Effector CD8-positive, alpha-beta T cell (primary cell): ENCODE data around the gene KRT3.
"Not testable (repeated sequence)": the region's sequence is repeated elsewhere in the genome, so short reads cannot be mapped to it uniquely, and the experiment has no call there.

Experiments used
- DNase-seq: peaks from one replicate; lab custom pipeline; 2025; lab: John Stamatoyannopoulos, UW

Gene KRT3

DNA sequence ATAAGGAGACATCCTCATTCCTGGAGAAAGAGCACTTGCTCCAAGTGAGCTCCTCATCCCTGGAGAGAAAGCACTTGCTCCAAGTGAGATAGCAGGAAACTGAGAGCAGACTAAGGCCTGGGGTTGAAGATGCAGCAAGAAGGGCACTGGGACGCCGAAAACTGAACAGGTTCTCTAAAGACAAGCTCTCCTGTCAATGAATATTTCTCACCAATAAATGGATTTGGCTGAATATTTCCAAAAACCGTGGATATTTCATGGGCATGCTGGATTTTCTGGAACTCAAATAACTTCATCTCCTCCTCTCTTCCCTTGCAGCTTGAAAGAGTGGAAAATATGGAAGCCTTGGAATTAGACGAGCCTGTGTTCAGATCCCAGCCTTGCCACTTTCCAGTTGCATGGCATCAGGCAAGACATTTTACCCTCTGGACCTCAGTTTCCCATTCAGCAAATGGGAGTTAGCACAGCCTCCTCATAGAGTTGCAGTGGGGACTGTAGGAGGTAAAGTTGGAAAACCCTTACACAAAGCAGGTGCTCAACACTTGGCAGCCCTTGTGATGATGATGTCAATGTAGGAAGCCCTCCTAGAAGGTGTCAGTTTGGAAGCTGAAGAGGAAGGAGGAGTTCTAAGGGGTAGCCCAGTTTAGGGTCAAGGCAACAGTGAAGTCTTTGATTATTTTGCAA is 14.4 kb downstream of the KRT3 start:
- no peak for DNase-seq

GRCh38 chr12:52779914-52780313 is 16.0 kb downstream of the KRT3 start:
- no peak for DNase-seq

GRCh38 chr12:52778833-52779232 is 17.1 kb downstream of the KRT3 start:
- no peak for DNase-seq

- no peak for DNase-seq
These were observed 18.4 kb downstream of the KRT3 start for GRCh38 chr12:52777566-52777965.

DNA sequence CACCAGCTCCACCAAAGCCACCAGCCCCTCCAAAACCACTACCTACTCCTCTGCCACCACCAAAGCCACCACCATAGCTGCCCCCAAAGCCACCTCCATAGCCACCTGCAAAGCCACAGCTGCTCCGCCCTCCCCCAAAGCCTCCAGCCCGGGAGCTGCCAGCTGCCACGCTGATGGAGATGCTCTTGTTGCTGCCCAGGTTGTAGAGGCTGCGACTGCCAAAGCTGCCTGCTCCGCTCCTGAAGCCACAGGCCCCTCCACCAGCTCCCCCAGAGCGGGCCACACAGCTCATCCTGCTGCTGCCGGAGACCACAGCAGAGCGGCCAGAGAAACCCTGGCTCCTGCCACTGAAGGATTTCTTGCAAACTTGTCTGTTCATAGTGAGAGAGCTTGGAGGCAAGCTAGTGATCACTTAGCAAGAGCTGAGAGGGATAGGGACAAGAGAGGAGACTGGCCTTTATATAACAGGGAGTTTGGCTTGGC is 19.0 kb downstream of the KRT3 start, which contains the start of gene KRT76:
TSS of gene KRT76 (minus strand) at position 433 of the 483 bp plus-strand sequence. CDS start at position 379, 54 bp downstream.
- DNase-seq, result no peak

DNA sequence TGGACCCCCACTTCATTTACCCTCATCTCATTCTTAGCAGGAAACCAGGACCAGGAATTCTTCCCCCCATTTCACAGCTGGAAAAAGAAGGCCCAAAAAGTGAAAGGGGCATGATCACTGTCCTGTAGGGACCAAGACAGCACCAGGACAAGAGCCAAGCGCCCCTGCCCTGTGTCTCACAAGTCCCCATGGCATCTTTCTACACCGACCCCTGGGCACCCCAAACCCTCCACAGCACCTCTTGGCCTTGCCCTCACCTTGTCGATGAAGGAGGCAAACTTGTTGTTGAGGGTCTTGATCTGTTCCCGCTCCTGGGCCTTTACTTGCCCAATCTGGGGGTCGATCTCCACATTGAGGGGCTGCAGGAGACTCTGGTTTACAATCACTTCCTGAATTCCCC is 19.5 kb downstream of the KRT3 start:
- no peak for DNase-seq

- no peak for DNase-seq
These were observed 21.2 kb downstream of the KRT3 start for GRCh38 chr12:52774629-52775250.

DNA sequence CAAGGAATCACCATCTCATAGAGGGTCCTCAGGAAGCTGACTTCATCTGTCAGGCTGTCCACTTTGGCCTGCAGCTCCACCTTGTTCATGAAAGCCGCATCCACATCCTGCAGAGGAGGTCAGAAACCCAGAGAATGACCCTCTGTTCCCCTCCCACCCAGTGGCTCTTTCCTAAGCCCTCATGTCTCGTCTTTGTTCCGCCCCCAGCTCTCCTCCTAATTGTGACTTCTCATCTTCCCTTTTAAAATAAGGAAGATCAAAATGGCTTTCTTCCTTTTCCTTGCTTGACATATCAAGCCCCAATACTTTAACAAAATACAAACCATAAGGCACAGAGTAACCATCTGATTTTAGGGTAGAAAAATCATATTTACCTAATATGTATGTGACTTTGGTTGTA is 23.1 kb downstream of the KRT3 start:
- no peak for DNase-seq

DNA sequence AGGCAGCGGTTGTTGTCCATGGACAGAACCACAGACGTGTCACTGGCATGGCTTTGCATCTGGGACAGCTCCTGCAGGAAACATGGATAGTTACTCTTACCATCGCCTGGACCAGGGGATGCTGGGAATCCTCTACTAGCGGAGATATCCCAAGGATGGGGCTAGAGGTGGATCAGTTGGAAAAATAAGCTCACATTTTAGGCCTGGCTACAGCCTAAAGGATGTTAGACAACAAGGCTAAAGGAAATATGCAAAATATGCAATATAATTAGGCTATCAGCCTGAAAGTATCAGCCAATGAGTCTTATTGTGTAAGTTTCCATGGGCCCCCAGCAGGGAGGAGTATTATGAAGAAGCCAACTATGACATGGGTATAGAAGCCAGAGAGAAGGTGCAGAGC is 23.7 kb downstream of the KRT3 start:
- DNase-seq, result no peak

DNA sequence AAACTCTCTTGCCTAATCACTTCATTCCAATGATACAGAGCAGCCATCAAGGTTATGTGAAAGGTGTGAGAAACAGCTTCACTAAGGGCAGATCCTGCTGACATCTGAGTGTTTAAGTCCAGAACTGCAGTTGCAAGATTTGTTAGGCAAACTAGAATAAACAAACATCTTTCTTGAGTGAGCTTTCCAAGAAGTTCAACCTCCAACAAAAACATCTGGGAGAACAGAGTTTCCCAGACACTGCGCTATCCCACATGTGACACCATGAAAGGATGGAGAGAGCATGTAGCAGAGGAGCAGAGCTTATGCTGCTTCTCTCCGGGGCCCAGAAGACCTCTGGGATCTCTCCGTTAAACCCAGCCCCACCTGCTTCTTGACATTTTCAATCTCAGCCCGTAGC is 24.4 kb downstream of the KRT3 start:
- no peak for DNase-seq

DNA sequence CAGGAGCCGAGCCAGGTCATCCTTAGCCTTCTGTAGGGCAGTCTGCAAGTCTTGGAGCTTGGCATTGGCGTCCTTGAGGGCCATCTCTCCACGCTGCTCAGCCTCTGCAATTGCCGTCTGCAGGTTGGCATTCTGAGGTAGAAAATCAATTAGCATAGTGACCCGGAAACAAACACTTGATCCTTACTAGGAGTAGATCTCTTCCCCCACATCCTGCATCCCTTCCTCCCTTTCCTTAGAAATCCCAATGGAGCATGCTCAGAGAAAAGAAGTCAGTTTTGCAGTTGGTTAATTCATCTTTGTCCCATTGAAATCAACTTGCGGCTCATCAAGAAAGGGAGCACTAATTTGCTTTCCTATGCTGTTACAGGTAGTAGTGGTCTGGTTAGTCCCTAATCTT is 24.8 kb downstream of the KRT3 start:
- DNase-seq, result no peak

GRCh38 chr12:52769946-52770345 is 26.0 kb downstream of the KRT3 start:
- DNase-seq, result no peak

DNA sequence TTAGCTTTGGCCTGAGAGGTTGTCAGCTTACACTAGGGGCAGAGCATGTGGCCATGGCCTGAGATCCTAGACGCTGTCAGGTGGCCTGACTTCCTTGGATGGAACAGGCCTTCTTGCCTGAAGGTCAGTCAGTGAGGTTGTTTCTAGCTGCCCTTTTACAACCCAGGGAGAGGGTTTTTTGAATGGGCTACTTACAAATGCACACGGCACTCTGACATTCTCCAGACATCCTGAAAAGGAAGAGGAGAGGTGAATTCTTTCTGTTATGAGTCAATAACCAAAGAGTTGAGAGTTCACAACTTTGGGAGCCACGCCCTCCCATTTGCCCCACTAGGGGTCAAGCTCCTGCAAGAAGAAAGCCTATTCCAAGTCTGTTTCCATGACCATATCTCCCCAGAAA is 26.6 kb downstream of the KRT3 start:
- no peak for DNase-seq

GRCh38 chr12:52768479-52769200 is 27.3 kb downstream of the KRT3 start:
- DNase-seq, result no peak

DNA sequence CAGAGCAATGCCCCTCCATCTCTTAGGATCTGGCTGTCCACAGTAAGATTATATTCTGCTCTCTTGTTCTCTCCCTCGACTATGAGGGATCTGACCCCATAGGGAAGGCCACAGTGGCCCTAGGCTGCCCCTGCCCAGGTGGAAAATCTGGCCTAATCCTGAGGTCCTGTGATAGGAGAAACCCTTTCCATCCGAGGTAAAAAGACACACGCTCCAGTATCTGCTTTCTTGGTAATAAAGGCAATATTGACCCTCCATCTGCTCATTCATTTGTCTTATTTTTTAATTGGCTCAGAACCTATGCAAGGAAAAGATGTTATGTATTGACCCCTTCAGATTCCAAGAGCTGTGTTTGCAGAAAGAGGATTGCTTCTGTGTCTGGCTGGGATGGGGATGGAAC is 28.5 kb downstream of the KRT3 start:
- no peak for DNase-seq

DNA sequence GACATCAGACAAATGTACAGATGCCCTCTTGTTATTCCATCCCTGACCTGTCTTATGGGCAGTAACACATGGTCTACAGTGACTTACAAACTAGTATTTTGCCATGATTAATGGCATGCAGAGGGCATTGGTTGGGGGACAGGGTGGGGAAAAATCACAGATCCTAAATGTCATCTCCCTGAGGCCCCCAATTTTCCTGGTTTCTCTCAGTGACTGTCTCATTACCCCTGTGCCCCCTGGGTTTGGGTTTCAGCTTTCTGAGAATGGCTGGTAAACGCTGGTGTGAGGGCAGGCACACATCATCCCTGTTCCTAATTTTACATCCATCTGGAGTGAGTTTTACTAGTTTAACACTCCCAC is 28.9 kb downstream of the KRT3 start:
- DNase-seq, result no peak

DNA sequence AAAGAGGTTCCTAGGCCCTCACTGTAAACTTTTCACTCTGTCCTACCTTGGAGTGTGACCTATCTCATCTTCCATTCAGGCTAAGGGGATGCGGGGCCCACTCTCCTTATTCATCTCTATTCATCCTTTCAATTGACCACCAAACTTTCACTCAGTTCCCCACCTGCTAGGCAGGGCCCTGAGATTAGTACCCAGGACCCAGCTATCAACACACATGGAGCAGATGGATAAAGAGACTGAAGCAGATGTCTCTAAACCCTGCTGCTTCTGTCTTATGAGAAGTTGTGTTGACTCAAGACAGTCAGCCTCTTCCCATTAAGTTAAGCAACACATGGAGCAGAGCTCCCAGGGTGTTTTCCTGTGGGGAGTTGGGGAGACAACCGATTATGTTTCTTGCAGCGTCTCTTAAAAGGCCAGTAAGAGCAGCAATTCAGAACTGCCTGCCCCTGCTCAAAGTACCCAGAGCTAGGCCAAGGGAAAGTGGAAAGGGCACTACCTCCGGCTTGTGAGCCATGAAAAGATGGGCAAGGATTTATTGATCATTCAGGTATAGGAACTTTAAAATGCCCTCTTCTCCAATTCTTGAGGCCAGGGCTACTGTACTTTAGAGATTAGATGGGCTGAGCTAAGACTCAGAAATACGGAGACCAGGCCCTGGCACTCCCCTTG is 29.4 kb downstream of the KRT3 start:
- DNase-seq, result no peak

GRCh38 chr12:52765702-52766101 is 30.2 kb downstream of the KRT3 start:
- no peak for DNase-seq

DNA sequence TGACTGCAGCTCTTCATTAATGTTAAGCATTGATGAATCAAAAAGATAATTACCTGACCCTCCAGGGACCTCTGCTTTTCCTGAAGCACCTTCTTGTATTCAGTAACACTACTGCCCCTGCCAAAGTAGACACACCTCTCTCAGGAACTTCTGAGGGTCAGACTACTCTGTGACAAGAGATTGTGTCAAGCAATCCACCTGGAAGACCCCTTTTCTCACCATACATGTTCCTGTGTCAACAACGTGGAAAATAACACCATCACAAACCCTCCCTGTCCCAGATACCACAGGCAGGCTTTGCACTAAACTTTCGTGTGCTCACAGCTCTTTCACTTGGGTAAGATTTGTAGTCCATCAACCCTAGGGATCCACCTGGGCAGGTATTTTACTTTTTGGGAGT is 31.9 kb downstream of the KRT3 start:
- no peak for DNase-seq

DNA sequence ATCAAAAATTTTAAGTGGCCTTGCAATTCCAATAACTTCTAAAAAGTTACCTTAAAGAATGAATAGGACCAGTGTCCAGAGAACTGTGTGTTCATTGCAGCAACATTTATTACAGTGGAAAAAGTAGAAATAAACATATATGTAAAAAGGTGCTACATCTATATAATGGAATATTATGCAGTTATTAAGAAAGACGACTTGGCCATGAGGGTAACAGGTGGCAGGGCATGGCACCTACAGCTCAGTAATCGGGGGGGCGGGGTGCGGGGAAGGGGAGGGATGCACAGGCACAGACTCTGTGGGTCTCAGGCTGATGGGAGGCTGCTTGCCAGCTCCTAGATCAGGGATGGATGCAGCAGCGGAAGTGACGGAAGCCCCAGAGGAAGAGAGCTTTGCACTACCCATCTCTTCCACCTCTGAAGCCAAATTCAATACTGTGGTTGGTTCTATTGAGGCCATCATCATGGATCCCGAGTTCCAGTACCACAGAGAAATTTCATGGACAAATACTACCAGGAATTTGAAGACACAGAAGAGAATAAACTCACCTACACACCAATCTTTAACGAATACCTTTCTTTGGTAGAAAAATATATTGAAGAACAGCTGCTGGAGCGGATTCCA is 32.8 kb downstream of the KRT3 start:
- no peak for DNase-seq

GRCh38 chr12:52761802-52762201 is 34.1 kb downstream of the KRT3 start:
- no peak for DNase-seq

GRCh38 chr12:52761218-52761617 is 34.7 kb downstream of the KRT3 start:
- not testable (repeated sequence) for DNase-seq
